SK-N-SH (cell line): ENCODE measurements around the gene NR6A1. TPM values are rescaled to one million over a fixed set of nuclear protein-coding genes. Genes with fewer than 3 reads are reported as not detected.

Experiments used
- CTCF ChIA-PET: fragments of 300-600, 350-600 bp; formaldehyde crosslinking; extraction: SDS; loops from one replicate; lab custom pipeline; 2021; lab: Yijun Ruan, JAX
- POLR2A ChIA-PET: fragments of 350-600 bp; sonication (Branson Sonifier 250); formaldehyde crosslinking; extraction: SDS; loops from one replicate; lab custom pipeline; 2020; ENCODE audit warnings: antibody characterized with exemption, inconsistent platforms; lab: Yijun Ruan, JAX
- DNase-seq: peaks from one replicate; pipeline ENCODE4 v3.0.0; 2012
- H2AFZ ChIP-seq: fragments of 200-600 bp; sonication (generic); 2 replicates; pipeline ENCODE4 v1.8.1; 2016; ENCODE audit warnings: antibody characterized with exemption, mild to moderate bottlenecking, low read depth
- H3F3A ChIP-seq: fragments of 200-600 bp; sonication (generic); replicated peaks from 2 replicates; pipeline ENCODE3; 2016; ENCODE audit warnings: antibody characterized with exemption, mild to moderate bottlenecking; ENCODE audit not compliant: insufficient read depth
- H3K27ac ChIP-seq, 2 experiments: fragments of 200-500 bp in 1 of 2; fragments of 200-600 bp in 1 of 2; sonication (Bioruptor generic) in 1 of 2; sonication (generic), shearing (Covaris generic) in 1 of 2; 2 replicates each; pipeline versions ENCODE4 v1.5.1 to v1.6.1; 2014 to 2016; ENCODE audit warnings: low read depth in 2 of 2, inconsistent platforms in 1 of 2, low read length in 1 of 2, mild to moderate bottlenecking in 1 of 2, mixed read lengths in 1 of 2
- H3K27me3 ChIP-seq: fragments of 200-600 bp; sonication (generic), shearing (Covaris generic); 2 replicates; pipeline ENCODE4 v1.6.1; 2016; ENCODE audit warnings: mixed run types; ENCODE audit not compliant: insufficient read depth
- H3K36me3 ChIP-seq, 2 experiments: fragments of 200-500 bp in 1 of 2; fragments of 200-600 bp in 1 of 2; sonication (Bioruptor generic) in 1 of 2; sonication (generic) in 1 of 2; replicated peaks in 1 of 2; 2 replicates each; pipeline versions ENCODE3 to v1.5.1; 2014 to 2016; ENCODE audit warnings: low read length in 1 of 2, mild to moderate bottlenecking in 1 of 2; ENCODE audit not compliant: insufficient read depth in 2 of 2, control insufficient read depth in 1 of 2
- H3K4me1 ChIP-seq, 2 experiments: fragments of 200-500 bp in 1 of 2; fragments of 200-600 bp in 1 of 2; sonication (Bioruptor generic) in 1 of 2; sonication (generic), shearing (Covaris generic) in 1 of 2; 2 replicates each; pipeline versions ENCODE4 v1.5.1 to v1.6.1; 2014 to 2016; ENCODE audit warnings: low read depth in 1 of 2, low read length in 1 of 2, mixed run types in 1 of 2; ENCODE audit not compliant: insufficient read depth in 2 of 2, control insufficient read depth in 1 of 2
- H3K4me2 ChIP-seq: fragments of 200-600 bp; sonication (generic), shearing (Covaris generic); 2 replicates; pipeline ENCODE4 v1.6.1; 2017; ENCODE audit warnings: mixed run types
- H3K4me3 ChIP-seq, 2 experiments: fragments of 200-500 bp in 1 of 2; fragments of 200-600 bp in 1 of 2; sonication (Bioruptor generic) in 1 of 2; sonication (generic), shearing (Covaris generic) in 1 of 2; 2 replicates each; pipeline versions ENCODE4 v1.5.1 to v1.8.1; 2014 to 2016; ENCODE audit warnings: low read depth in 2 of 2, inconsistent platforms in 1 of 2, low read length in 1 of 2, mild to moderate bottlenecking in 1 of 2, mixed read lengths in 1 of 2, moderate library complexity in 1 of 2
- H3K79me2 ChIP-seq: fragments of 200-600 bp; sonication (generic); 2 replicates; pipeline ENCODE4 v1.8.1; 2017; ENCODE audit warnings: mild to moderate bottlenecking; ENCODE audit not compliant: insufficient read depth
- H3K9ac ChIP-seq: fragments of 200-600 bp; sonication (generic); 2 replicates; pipeline ENCODE4 v1.6.1; 2017; ENCODE audit warnings: mixed run types
- H3K9me2 ChIP-seq: fragments of 200-600 bp; sonication (generic); 2 replicates; pipeline ENCODE4 v1.6.1; 2017; ENCODE audit warnings: mixed run types
- H3K9me3 ChIP-seq: fragments of 200-600 bp; sonication (generic); 2 replicates; pipeline ENCODE4 v1.6.1; 2017; ENCODE audit warnings: mixed run types, mild to moderate bottlenecking, moderate library complexity
- H4K20me1 ChIP-seq: fragments of 200-600 bp; sonication (generic); 2 replicates; pipeline ENCODE4 v1.6.1; 2017; ENCODE audit warnings: mild to moderate bottlenecking, mixed run types; ENCODE audit not compliant: insufficient read depth
- PBX3 ChIP-seq: IDR thresholded peaks from 2 replicates; pipeline ENCODE4; 2012
- POLR2AphosphoS5 ChIP-seq: IDR thresholded peaks from 2 replicates; pipeline ENCODE4 v1.6.1; 2012; ENCODE audit warnings: low read depth, low read length
- RCOR1 ChIP-seq: fragments of 150-350 bp; IDR thresholded peaks from 2 replicates; pipeline ENCODE4 v1.6.1; 2017; ENCODE audit warnings: antibody characterized with exemption, low read length
- REST ChIP-seq: IDR thresholded peaks from 2 replicates; pipeline ENCODE4 v1.6.1; 2012; ENCODE audit warnings: mild to moderate bottlenecking, low read depth, low read length, moderate library complexity
- RFX5 ChIP-seq: IDR thresholded peaks from 2 replicates; pipeline ENCODE4 v1.6.1; 2012; ENCODE audit warnings: mild to moderate bottlenecking, improper control_type of control experiment, low read length
- SIN3A ChIP-seq: IDR thresholded peaks from 2 replicates; pipeline ENCODE4 v1.6.1; 2012; ENCODE audit warnings: low read depth, mild to moderate bottlenecking, low read length, moderate library complexity, borderline replicate concordance
- SMC3 ChIP-seq: IDR thresholded peaks from 2 replicates; pipeline ENCODE4 v1.6.1; 2012; ENCODE audit warnings: low read depth, low read length, improper control_type of control experiment
- TCF12 ChIP-seq: IDR thresholded peaks from 2 replicates; pipeline ENCODE4 v1.4.0; 2012
- WGBS: methylation state at CpG from one replicate; pipeline ENCODE4 v1.1.6; 2017; ENCODE audit warnings: low lambda C conversion rate; 5-methylcytosine and 5-hydroxymethylcytosine counted together
- polyA plus RNA-seq, 3 experiments: library from polyadenylated mRNA; depleted of rRNA; stranded (reverse); fragments of >200 nt; gene quantifications; 2 replicates each; pipeline ENCODE4 v1.2.3, GENCODE V29; 2012

Gene NR6A1
- polyA plus RNA-seq, 1 of the 3 experiments (the other 2 are of a cell fraction) = 1.2 TPM

GRCh38 chr9:124664143-124664542, 107.0 kb downstream of the NR6A1 start:
- no peak for TF ChIP-seq POLR2AphosphoS5
- no peak for TF ChIP-seq SIN3A
- no peak for TF ChIP-seq PBX3
- TF ChIP-seq REST = no peak
- TF ChIP-seq RCOR1 = no peak
- TF ChIP-seq SMC3 = no peak
- Histone ChIP-seq H4K20me1 (no peaks in the 10 kb centered on the region), H3K27ac (peak overlapping the region; percentile 43 to 78), H3F3A (peaks cover 48% of the 10 kb centered on the region), H3K4me1 (peaks cover 28 to 43% of the 10 kb centered on the region in 2 experiments; a peak in 3 of 4 replicates), H3K9me3 (no peaks in the 10 kb centered on the region), H2AFZ (no peak overlapping the region), H3K4me2 (no peak overlapping the region), H3K4me3 (no peak overlapping the region), H3K79me2 (peaks cover 90% of the 10 kb centered on the region), H3K36me3 (peaks cover 0 to 21% of the 10 kb centered on the region in 2 experiments), H3K9ac (no peak overlapping the region), H3K27me3 (no peaks in the 10 kb centered on the region), H3K9me2 (no peaks in the 10 kb centered on the region; the same call in 1 of the 2 replicates)
- POLR2A ChIA-PET = no interaction called here
- CTCF ChIA-PET = interaction anchor here (0.8 to 1.9 kb wide), 6 partner anchors 10 to 48 kb away, joined by 3 to 9 read pairs (median 3); no protein-coding TSS in a partner anchor
- DNase-seq = no peak
- WGBS = 97% methylated on average over 2 of the region's 2 CpGs

- peak overlapping the region; percentile 43 to 78 for H3K27ac ChIP-seq
- H3K36me3 ChIP-seq = peaks cover 0 to 21% of the 10 kb centered on the region in 2 experiments
- peaks cover 28 to 43% of the 10 kb centered on the region in 2 experiments; a peak in 3 of 4 replicates for H3K4me1 ChIP-seq
- H3K79me2 ChIP-seq = peaks cover 89% of the 10 kb centered on the region
- POLR2A ChIA-PET = no interaction called here
- no peaks in the 10 kb centered on the region for H3K9me2 ChIP-seq
- no peak for TF ChIP-seq RFX5
- peak; percentile 43; the same call in 1 of the 2 replicates for TF ChIP-seq TCF12
- TF ChIP-seq, all 33 proteins: peak for 1
- Histone ChIP-seq H4K20me1 (no peaks in the 10 kb centered on the region), H3K4me3 (no peak overlapping the region), H3K4me2 (peak overlapping the region; percentile 64; the same call in 1 of the 2 replicates), H2AFZ (no peak overlapping the region), H3F3A (peaks cover 54% of the 10 kb centered on the region), H3K27me3 (no peaks in the 10 kb centered on the region), H3K9me3 (no peaks in the 10 kb centered on the region), H3K9ac (no peak overlapping the region)
- CTCF ChIA-PET = interaction anchor here (1.1 to 11.8 kb wide), 4 partner anchors 11 to 112 kb away, joined by 3 to 83 read pairs (median 9); no protein-coding TSS in a partner anchor
- 89% methylated on average over 6 of the region's 6 CpGs for WGBS
- DNase-seq = no peak
Measured at GRCh38 chr9:124663046-124663961, 107.8 kb downstream of the NR6A1 start.
